ENCODE data around the gene TRIM22.
A peak's percentile ranks its signal among the peaks of the same experiment; 100 is the strongest.
"Not testable (repeated sequence)": the region's sequence is repeated elsewhere in the genome, so short reads cannot be mapped to it uniquely, and the experiment has no call there.

Gene TRIM22

GRCh38 chr11:5700421-5701054, 10.9 kb downstream of the TRIM22 start:
- peak overlapping the region; percentile 76 for H3K4me3 Mint-ChIP-seq
- H3K9me3 Mint-ChIP-seq, result peaks cover 1% of the 10 kb centered on the region
- H3K27me3 Mint-ChIP-seq, result no peaks in the 10 kb centered on the region
- H3K27ac Mint-ChIP-seq, result peak overlapping the region; percentile 91
- ATAC-seq (ENCODE audit: low read depth) (peak; percentile 87), DNase-seq (ENCODE audit: low spot score in 2 of 2) (peak; percentile 26 to 44)
- H3K36me3 Mint-ChIP-seq, result peaks cover 33% of the 10 kb centered on the region
- H3K4me1 Mint-ChIP-seq, result peaks cover 29% of the 10 kb centered on the region

- Mint-ChIP-seq H3K4me1 (peaks cover 28% of the 10 kb centered on the region), H3K36me3 (peaks cover 32% of the 10 kb centered on the region), H3K4me3 (peak overlapping the region; percentile 14), H3K9me3 (peaks cover 1% of the 10 kb centered on the region), H3K27me3 (no peaks in the 10 kb centered on the region), H3K27ac (peak overlapping the region; percentile 91)
- no peak for ATAC-seq (ENCODE audit: low read depth)
- no peak for DNase-seq (ENCODE audit: low spot score in 2 of 2)
These were observed 11.5 kb downstream of the TRIM22 start for GRCh38 chr11:5701055-5701577.

GRCh38 chr11:5703741-5704536, 14.3 kb downstream of the TRIM22 start:
- DNase-seq (ENCODE audit: low spot score in 2 of 2) (no peak), ATAC-seq (ENCODE audit: low read depth) (no peak)
- peak overlapping the region; percentile 58 for H3K27ac Mint-ChIP-seq
- H3K9me3 Mint-ChIP-seq, result peaks cover 1% of the 10 kb centered on the region
- H3K27me3 Mint-ChIP-seq, result no peaks in the 10 kb centered on the region
- H3K4me1 Mint-ChIP-seq, result peaks cover 24% of the 10 kb centered on the region
- peaks cover 37% of the 10 kb centered on the region for H3K36me3 Mint-ChIP-seq
- peak overlapping the region; percentile 24 for H3K4me3 Mint-ChIP-seq

- Mint-ChIP-seq H3K4me3 (no peak overlapping the region), H3K9me3 (peaks cover 1% of the 10 kb centered on the region), H3K4me1 (peaks cover 23% of the 10 kb centered on the region), H3K27me3 (no peaks in the 10 kb centered on the region), H3K27ac (peak overlapping the region; percentile 84), H3K36me3 (peaks cover 45% of the 10 kb centered on the region)
- DNase-seq (ENCODE audit: low spot score in 2 of 2) (no peak), ATAC-seq (ENCODE audit: low read depth) (no peak)
These were observed 16.1 kb downstream of the TRIM22 start for GRCh38 chr11:5705688-5706087.

GRCh38 chr11:5712507-5712906, 22.9 kb downstream of the TRIM22 start:
- Mint-ChIP-seq H3K27me3 (no peaks in the 10 kb centered on the region), H3K4me1 (peaks cover 5% of the 10 kb centered on the region), H3K36me3 (peaks cover 24% of the 10 kb centered on the region), H3K27ac (no peak overlapping the region), H3K4me3 (no peak overlapping the region), H3K9me3 (peaks cover 1% of the 10 kb centered on the region)
- peak; percentile 62 for ATAC-seq (ENCODE audit: low read depth)
- peak in 1 of 2 donors; percentile 11 for DNase-seq (ENCODE audit: low spot score in 2 of 2)

GRCh38 chr11:5713695-5714094, 24.1 kb downstream of the TRIM22 start:
- Mint-ChIP-seq H3K27ac (no peak overlapping the region), H3K27me3 (no peaks in the 10 kb centered on the region), H3K4me3 (no peak overlapping the region), H3K9me3 (peaks cover 1% of the 10 kb centered on the region), H3K36me3 (peaks cover 19% of the 10 kb centered on the region), H3K4me1 (peaks cover 3% of the 10 kb centered on the region)
- ATAC-seq (ENCODE audit: low read depth) (no peak), DNase-seq (ENCODE audit: low spot score in 2 of 2) (no peak)

GRCh38 chr11:5716518-5716917, 26.9 kb downstream of the TRIM22 start:
- H3K4me3 Mint-ChIP-seq; H3K9me3 Mint-ChIP-seq; ATAC-seq (ENCODE audit: low read depth); H3K27me3 Mint-ChIP-seq; H3K4me1 Mint-ChIP-seq; H3K27ac Mint-ChIP-seq; DNase-seq (ENCODE audit: low spot score in 2 of 2): not testable (repeated sequence)
- peaks cover 20% of the 10 kb centered on the region for H3K36me3 Mint-ChIP-seq

GRCh38 chr11:5719703-5720495, 30.3 kb downstream of the TRIM22 start:
- ATAC-seq (ENCODE audit: low read depth), result no peak
- Mint-ChIP-seq H3K4me1 (peaks cover 5% of the 10 kb centered on the region), H3K36me3 (peaks cover 17% of the 10 kb centered on the region), H3K9me3 (peaks cover 3% of the 10 kb centered on the region), H3K27ac (no peak overlapping the region), H3K27me3 (no peaks in the 10 kb centered on the region), H3K4me3 (no peak overlapping the region)
- DNase-seq (ENCODE audit: low spot score in 2 of 2), result no peak

GRCh38 chr11:5722622-5723021, 33.0 kb downstream of the TRIM22 start:
- Mint-ChIP-seq H3K9me3 (peaks cover 2% of the 10 kb centered on the region), H3K27me3 (peaks cover 2% of the 10 kb centered on the region), H3K27ac (no peak overlapping the region), H3K4me1 (peaks cover 7% of the 10 kb centered on the region), H3K36me3 (peaks cover 25% of the 10 kb centered on the region), H3K4me3 (no peak overlapping the region)
- DNase-seq (ENCODE audit: low spot score in 2 of 2), result no peak
- ATAC-seq (ENCODE audit: low read depth), result no peak

- H3K4me1 Mint-ChIP-seq, result peaks cover 2% of the 10 kb centered on the region
- no peak overlapping the region for H3K27ac Mint-ChIP-seq
- DNase-seq (ENCODE audit: low spot score in 2 of 2) (no peak), ATAC-seq (ENCODE audit: low read depth) (no peak)
- peaks cover 2% of the 10 kb centered on the region for H3K27me3 Mint-ChIP-seq
- H3K36me3 Mint-ChIP-seq, result peaks cover 15% of the 10 kb centered on the region
- no peak overlapping the region for H3K4me3 Mint-ChIP-seq
- H3K9me3 Mint-ChIP-seq, result no peaks in the 10 kb centered on the region
These were observed 36.8 kb downstream of the TRIM22 start for GRCh38 chr11:5726351-5726750.

- peaks cover 2% of the 10 kb centered on the region for H3K4me1 Mint-ChIP-seq
- no peak overlapping the region for H3K27ac Mint-ChIP-seq
- H3K9me3 Mint-ChIP-seq, result no peaks in the 10 kb centered on the region
- no peak for DNase-seq (ENCODE audit: low spot score in 2 of 2)
- no peak overlapping the region for H3K4me3 Mint-ChIP-seq
- peaks cover 2% of the 10 kb centered on the region for H3K27me3 Mint-ChIP-seq
- no peak for ATAC-seq (ENCODE audit: low read depth)
- H3K36me3 Mint-ChIP-seq, result peaks cover 15% of the 10 kb centered on the region
These were observed 38.1 kb downstream of the TRIM22 start for GRCh38 chr11:5727691-5728090.

- no peak for ATAC-seq (ENCODE audit: low read depth)
- H3K27ac Mint-ChIP-seq, result no peak within 1 kb of the TSS
- H3K4me1 Mint-ChIP-seq, result no peaks in the 10 kb centered on the region
- H3K27me3 Mint-ChIP-seq, result no peaks in the 10 kb centered on the region
- H3K4me3 Mint-ChIP-seq, result no peak within 1 kb of the TSS
- H3K9me3 Mint-ChIP-seq, result peaks cover 2% of the 10 kb centered on the region
- DNase-seq (ENCODE audit: low spot score in 2 of 2), result no peak
- peaks cover 30% of the 10 kb centered on the region for H3K36me3 Mint-ChIP-seq
These were observed 46.8 kb downstream of the TRIM22 start, which contains the start of gene OR56B1 for GRCh38 chr11:5736396-5736795. Gene OR56B1 (plus strand): TSS chr11:5736448. CDS start chr11:5736517, 69 bp downstream.

- Mint-ChIP-seq H3K27ac (no peak overlapping the region), H3K9me3 (peaks cover 5% of the 10 kb centered on the region), H3K4me3 (no peak overlapping the region), H3K4me1 (no peaks in the 10 kb centered on the region), H3K27me3 (no peaks in the 10 kb centered on the region), H3K36me3 (peaks cover 34% of the 10 kb centered on the region)
- no peak for DNase-seq (ENCODE audit: low spot score in 2 of 2)
- ATAC-seq (ENCODE audit: low read depth), result no peak
These were observed 47.5 kb downstream of the TRIM22 start for GRCh38 chr11:5737091-5737490.

Data from memory B cell (primary cell).